Endodermal cell (in vitro differentiated cells): Measurements from ENCODE around the gene PSMD14. TPM values are rescaled to one million over a fixed set of nuclear protein-coding genes. Genes with fewer than 3 reads are reported as not detected.

Experiments
- DNase-seq: peaks from one replicate; pipeline ENCODE4 v3.0.0-alpha.2; 2017
- H3K27ac ChIP-seq: 2 replicates; pipeline ENCODE4 v1.5.1; 2013; ENCODE audit warnings: mild to moderate bottlenecking, low read depth, low read length, moderate library complexity
- H3K27me3 ChIP-seq: 2 replicates; pipeline ENCODE4 v1.6.1; 2013; ENCODE audit warnings: mild to moderate bottlenecking, low read length, moderate library complexity; ENCODE audit not compliant: insufficient read depth, control insufficient read depth, poor library complexity, severe bottlenecking
- H3K36me3 ChIP-seq: 2 replicates; pipeline ENCODE4 v1.7.0; 2013; ENCODE audit warnings: mild to moderate bottlenecking, low read length, moderate library complexity; ENCODE audit not compliant: control insufficient read depth, insufficient read depth
- H3K4me1 ChIP-seq: one replicate; pipeline ENCODE4 v1.7.0; 2013; ENCODE audit warnings: low read length; ENCODE audit not compliant: control insufficient read depth, insufficient read depth
- H3K4me3 ChIP-seq: 2 replicates; pipeline ENCODE4 v1.5.1; 2013; ENCODE audit warnings: mild to moderate bottlenecking, low read length, moderate library complexity
- H3K9ac ChIP-seq: 2 replicates; pipeline ENCODE4 v1.6.1; 2013; ENCODE audit warnings: mild to moderate bottlenecking, low read length, moderate library complexity; ENCODE audit not compliant: poor library complexity, severe bottlenecking; ENCODE audit errors: extremely low read depth
- H3K9me3 ChIP-seq: 2 replicates; pipeline ENCODE4 v1.6.1; 2013; ENCODE audit warnings: mild to moderate bottlenecking, low read length, moderate library complexity; ENCODE audit not compliant: control insufficient read depth
- H3K27ac Mint-ChIP-seq: 2 replicates; pipeline ENCODE4 v1.8.0; 2020; ENCODE audit warnings: mixed read lengths
- H3K27me3 Mint-ChIP-seq: 2 replicates; pipeline ENCODE4 v1.8.0; 2021; ENCODE audit warnings: mild to moderate bottlenecking, mixed read lengths; ENCODE audit not compliant: insufficient read depth
- H3K36me3 Mint-ChIP-seq: 2 replicates; pipeline ENCODE4 v1.8.0; 2020; ENCODE audit warnings: low read depth, mixed read lengths
- H3K4me1 Mint-ChIP-seq: 2 replicates; pipeline ENCODE4 v1.8.0; 2020; ENCODE audit warnings: mixed read lengths
- H3K4me3 Mint-ChIP-seq: 2 replicates; pipeline ENCODE4 v1.8.0; 2020; ENCODE audit warnings: mild to moderate bottlenecking, moderate library complexity, mixed read lengths
- H3K9me3 Mint-ChIP-seq: 2 replicates; pipeline ENCODE4 v1.8.0; 2020; ENCODE audit warnings: mild to moderate bottlenecking, mixed read lengths
- CTCF ChIP-seq: fragments of 200-600 bp; sonication (generic); conservative IDR thresholded peaks from 2 replicates; pipeline ENCODE4 v1.5.0; 2021; ENCODE audit warnings: antibody characterized with exemption, mild to moderate bottlenecking
- WGBS, 2 experiments: methylation state at CpG; one replicate each; pipeline versions ENCODE4 v1.1.5 to v1.1.7; 2013; ENCODE audit warnings: missing lambda C conversion rate in 2 of 2, mixed read lengths in 1 of 2; ENCODE audit not compliant: insufficient coverage in 1 of 2, insufficient read length in 1 of 2; 5-methylcytosine and 5-hydroxymethylcytosine counted together
- total RNA-seq, 2 donors: library from RNA; stranded (reverse); fragmentation: NEBNext Ultra II Directional in 1 of 2; extraction: Animal tissue kit (Norgen Biotek cat#: 25700) in 1 of 2; gene quantifications; 2 replicates in 1 of 2; 3 replicates in 1 of 2; pipeline ENCODE4 v1.2.1, GENCODE V29; 2021

The PSMD14 gene
- total RNA-seq, 2 donors from 2014 or later = 78.3 to 86.2 TPM

GRCh38 chr2:161353543-161353942 lies 45.3 kb downstream of the PSMD14 start:
- H3K27ac Mint-ChIP-seq = no peak overlapping the region
- Histone ChIP-seq H3K9ac (no peak overlapping the region), H3K27ac (no peak overlapping the region), H3K27me3 (no peaks in the 10 kb centered on the region), H3K4me3 (no peak overlapping the region), H3K9me3 (peaks cover 4% of the 10 kb centered on the region), H3K36me3 (peaks cover 7% of the 10 kb centered on the region), H3K4me1 (no peaks in the 10 kb centered on the region)
- DNase-seq = no peak
- WGBS, 2 experiments = 100% methylated on average over 1 of the region's 1 CpG; no CpG with 5 or more reads in 1 of the 2 experiments
- H3K4me3 Mint-ChIP-seq = no peak overlapping the region
- TF ChIP-seq CTCF = no peak
- H3K36me3 Mint-ChIP-seq = peaks cover 3% of the 10 kb centered on the region
- no peaks in the 10 kb centered on the region for H3K27me3 Mint-ChIP-seq
- H3K9me3 Mint-ChIP-seq = no peaks in the 10 kb centered on the region
- H3K4me1 Mint-ChIP-seq = peaks cover 21% of the 10 kb centered on the region

- Histone ChIP-seq H3K27me3 (no peaks in the 10 kb centered on the region), H3K27ac (no peak overlapping the region), H3K4me1 (no peaks in the 10 kb centered on the region), H3K9me3 (peaks cover 8% of the 10 kb centered on the region), H3K36me3 (peaks cover 11% of the 10 kb centered on the region), H3K9ac (no peak overlapping the region), H3K4me3 (no peak overlapping the region)
- peaks cover 3% of the 10 kb centered on the region for H3K36me3 Mint-ChIP-seq
- no peaks in the 10 kb centered on the region for H3K27me3 Mint-ChIP-seq
- H3K27ac Mint-ChIP-seq = peak overlapping the region; percentile 52
- WGBS, 2 experiments = 89 to 90% methylated on average over 3 to 5 of the region's 5 CpGs
- H3K4me1 Mint-ChIP-seq = peaks cover 21% of the 10 kb centered on the region
- H3K9me3 Mint-ChIP-seq = no peaks in the 10 kb centered on the region
- DNase-seq = no peak
- no peak for TF ChIP-seq CTCF
- no peak overlapping the region for H3K4me3 Mint-ChIP-seq
Measured at GRCh38 chr2:161354106-161354505, 45.9 kb downstream of the PSMD14 start.

- peaks cover 10% of the 10 kb centered on the region for H3K36me3 Mint-ChIP-seq
- no peak for DNase-seq
- H3K9ac ChIP-seq = no peak overlapping the region
- H3K27ac ChIP-seq = no peak overlapping the region
- H3K4me1 Mint-ChIP-seq = peaks cover 17% of the 10 kb centered on the region
- H3K27ac Mint-ChIP-seq = no peak overlapping the region
- peaks cover 7% of the 10 kb centered on the region for H3K9me3 Mint-ChIP-seq
- H3K36me3 ChIP-seq = peaks cover 15% of the 10 kb centered on the region
- H3K9me3 ChIP-seq = peaks cover 16% of the 10 kb centered on the region
- H3K27me3 Mint-ChIP-seq = no peaks in the 10 kb centered on the region
- no peak overlapping the region for H3K4me3 Mint-ChIP-seq
- 100% methylated on average over 1 of the region's 1 CpG; no CpG with 5 or more reads in 1 of the 2 experiments for WGBS, 2 experiments
- TF ChIP-seq CTCF = no peak
- H3K4me3 ChIP-seq = no peak overlapping the region
- no peaks in the 10 kb centered on the region for H3K27me3 ChIP-seq
- H3K4me1 ChIP-seq = no peaks in the 10 kb centered on the region
Measured at GRCh38 chr2:161355106-161355505, 46.9 kb downstream of the PSMD14 start.
